Measurements from ENCODE around the gene MRFAP1L1.

DNA sequence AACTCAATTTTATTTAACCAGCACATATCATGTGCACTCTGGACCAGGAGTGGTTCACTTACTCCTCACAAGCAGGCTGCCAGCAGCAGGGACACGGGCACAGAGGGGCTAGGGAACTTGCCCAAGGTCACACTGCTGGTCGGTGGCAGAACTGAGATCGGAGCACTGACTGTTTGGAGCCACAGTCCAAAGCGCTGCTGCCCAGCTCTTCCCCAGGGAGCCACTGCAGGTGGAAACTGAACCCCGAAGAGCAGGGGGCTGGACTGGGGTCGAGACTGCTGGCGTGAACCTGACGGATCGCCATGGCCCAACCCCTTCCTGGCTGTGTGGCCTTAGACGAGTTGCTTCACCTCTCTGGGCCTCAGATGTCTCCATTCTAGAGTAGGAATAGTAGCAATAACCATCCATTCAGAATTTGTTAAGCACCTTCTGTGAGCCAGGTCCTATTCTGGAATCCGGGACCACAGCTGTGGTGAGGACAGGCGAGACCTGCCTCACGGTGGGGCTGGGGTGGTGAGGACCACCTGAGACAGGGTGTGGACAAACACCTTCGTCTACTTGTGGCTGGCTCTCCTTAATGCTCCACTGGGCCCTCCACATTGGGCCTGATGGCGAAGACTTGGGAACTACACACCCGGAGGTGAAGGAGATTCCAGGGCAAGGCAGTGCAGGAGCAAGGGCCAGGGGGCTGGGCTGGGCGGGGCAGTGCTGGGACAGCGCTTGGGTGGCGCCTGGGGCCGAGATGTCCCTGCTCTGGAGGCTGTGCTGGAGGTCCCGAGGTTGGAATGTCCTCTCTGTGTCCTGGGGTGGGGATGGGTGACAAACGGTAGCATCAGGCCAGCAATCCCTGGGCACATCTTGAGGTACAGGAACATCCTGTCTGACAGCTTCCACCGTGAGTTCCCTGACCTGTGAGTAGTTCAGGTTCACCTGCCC, 40.9 kb upstream of the MRFAP1L1 start:
- TF ChIP-seq POLR2AphosphoS5 (IDR thresholded peaks at IDR 0.05; ENCODE audit: low read depth, low read length) (no peak), POLR2A (IDR thresholded peaks at IDR 0.05; ENCODE audit: low read depth, low read length) (no peak), TAF1 (IDR thresholded peaks at IDR 0.05; ENCODE audit: low read depth, low read length) (no peak), PAX5 (IDR thresholded peaks at IDR 0.05; ENCODE audit: insufficient read depth, low read length, severe bottlenecking) (no peak), SPI1 (IDR thresholded peaks at IDR 0.05; ENCODE audit: low read depth, low read length) (no peak), POU2F2 (IDR thresholded peaks at IDR 0.05; ENCODE audit: low read depth, low read length) (no peak)
